HG03064 (cell line): Measurements from ENCODE around the gene TMEM108.

Experiments used
- ATAC-seq: cut with Tn5 transposase; IDR thresholded peaks from one replicate; pipeline ENCODE4 v1.9.1; 2021; ENCODE audit warnings: low read depth; ENCODE audit not compliant: unreplicated experiment

Gene TMEM108

GRCh38 chr3:133113927-133114597 lies 75.9 kb downstream of the TMEM108 start:
- no peak for ATAC-seq

- no peak for ATAC-seq
Measured at GRCh38 chr3:133115176-133115575, 77.0 kb downstream of the TMEM108 start.

GRCh38 chr3:133117342-133117741 lies 79.2 kb downstream of the TMEM108 start:
- no peak for ATAC-seq

GRCh38 chr3:133119176-133119575 lies 81.0 kb downstream of the TMEM108 start:
- no peak for ATAC-seq

- ATAC-seq = no peak
Measured at GRCh38 chr3:133121450-133121849, 83.3 kb downstream of the TMEM108 start.

- no peak for ATAC-seq
Measured at GRCh38 chr3:133123636-133124035, 85.4 kb downstream of the TMEM108 start.

- ATAC-seq = no peak
Measured at GRCh38 chr3:133124511-133124910, 86.3 kb downstream of the TMEM108 start.

GRCh38 chr3:133125171-133125570 lies 87.0 kb downstream of the TMEM108 start:
- ATAC-seq = no peak

- no peak for ATAC-seq
Measured at GRCh38 chr3:133125802-133126201, 87.6 kb downstream of the TMEM108 start.

GRCh38 chr3:133127381-133127780 lies 89.2 kb downstream of the TMEM108 start:
- no peak for ATAC-seq

- ATAC-seq = no peak
Measured at GRCh38 chr3:133130168-133130567, 92.0 kb downstream of the TMEM108 start.

- ATAC-seq = no peak
Measured at GRCh38 chr3:133135306-133135705, 97.1 kb downstream of the TMEM108 start.

- ATAC-seq = peak; percentile 81
Measured at GRCh38 chr3:133136114-133137041, 98.2 kb downstream of the TMEM108 start.

- ATAC-seq = no peak
Measured at GRCh38 chr3:133137042-133137996, 99.1 kb downstream of the TMEM108 start.

- ATAC-seq = peak; percentile 76
Measured at GRCh38 chr3:133138017-133138416, 99.8 kb downstream of the TMEM108 start.

GRCh38 chr3:133152056-133152455 lies 113.9 kb downstream of the TMEM108 start:
- no peak for ATAC-seq

GRCh38 chr3:133152681-133153220 lies 114.6 kb downstream of the TMEM108 start:
- no peak for ATAC-seq

- no peak for ATAC-seq
Measured at GRCh38 chr3:133153382-133153781, 115.2 kb downstream of the TMEM108 start.

- no peak for ATAC-seq
Measured at GRCh38 chr3:133157716-133158115, 119.5 kb downstream of the TMEM108 start.

- ATAC-seq = no peak
Measured at GRCh38 chr3:133158686-133159085, 120.5 kb downstream of the TMEM108 start.
